Measurements from ENCODE around the gene UAP1L1.
"Not testable (repeated sequence)": the region's sequence is repeated elsewhere in the genome, so short reads cannot be mapped to it uniquely, and the experiment has no call there.

Gene UAP1L1

GRCh38 chr9:137031904-137032640 lies 45.2 kb upstream of the UAP1L1 start, which contains the start of gene FUT7:
Gene FUT7, minus strand, starts transcription at chr9:137032088. Its CDS starts 97 bp downstream, at chr9:137031991.
- TF ChIP-seq, protein P1, sequence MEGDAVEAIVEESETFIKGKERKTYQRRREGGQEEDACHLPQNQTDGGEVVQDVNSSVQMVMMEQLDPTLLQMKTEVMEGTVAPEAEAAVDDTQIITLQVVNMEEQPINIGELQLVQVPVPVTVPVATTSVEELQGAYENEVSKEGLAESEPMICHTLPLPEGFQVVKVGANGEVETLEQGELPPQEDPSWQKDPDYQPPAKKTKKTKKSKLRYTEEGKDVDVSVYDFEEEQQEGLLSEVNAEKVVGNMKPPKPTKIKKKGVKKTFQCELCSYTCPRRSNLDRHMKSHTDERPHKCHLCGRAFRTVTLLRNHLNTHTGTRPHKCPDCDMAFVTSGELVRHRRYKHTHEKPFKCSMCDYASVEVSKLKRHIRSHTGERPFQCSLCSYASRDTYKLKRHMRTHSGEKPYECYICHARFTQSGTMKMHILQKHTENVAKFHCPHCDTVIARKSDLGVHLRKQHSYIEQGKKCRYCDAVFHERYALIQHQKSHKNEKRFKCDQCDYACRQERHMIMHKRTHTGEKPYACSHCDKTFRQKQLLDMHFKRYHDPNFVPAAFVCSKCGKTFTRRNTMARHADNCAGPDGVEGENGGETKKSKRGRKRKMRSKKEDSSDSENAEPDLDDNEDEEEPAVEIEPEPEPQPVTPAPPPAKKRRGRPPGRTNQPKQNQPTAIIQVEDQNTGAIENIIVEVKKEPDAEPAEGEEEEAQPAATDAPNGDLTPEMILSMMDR (IDR thresholded peaks at IDR 0.05; ENCODE audit: low read depth, low read length) = no peak
- DNase-seq (ENCODE audit: extremely low read depth, low read depth) = no peak

GRCh38 chr9:137032858-137033257 lies 44.5 kb upstream of the UAP1L1 start:
- DNase-seq (ENCODE audit: extremely low read depth, low read depth) = no peak
- TF ChIP-seq, protein P1 (IDR thresholded peaks at IDR 0.05; ENCODE audit: low read depth, low read length) = no peak

DNA sequence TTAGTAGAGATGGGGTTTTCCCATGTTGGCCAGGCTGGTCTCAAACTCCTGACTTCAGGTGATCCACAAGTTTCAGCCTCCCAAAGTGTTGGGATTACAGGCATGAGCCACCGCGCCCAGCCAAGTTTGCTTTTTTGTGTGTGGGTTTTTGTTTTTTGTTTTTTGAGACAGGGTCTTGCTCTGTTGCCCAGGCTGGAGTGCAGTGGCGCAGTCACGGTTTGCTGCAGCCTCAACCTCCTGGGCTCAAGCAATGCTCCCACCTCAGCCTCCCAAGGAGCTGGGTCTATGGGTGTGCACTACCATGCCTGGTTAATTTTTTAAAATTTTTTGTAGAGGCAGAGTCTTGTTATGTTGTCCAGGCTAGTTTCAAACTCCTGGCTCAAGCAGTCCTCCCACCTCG lies 43.8 kb upstream of the UAP1L1 start:
- not testable (repeated sequence) for DNase-seq (ENCODE audit: extremely low read depth, low read depth)

GRCh38 chr9:137034039-137034708 lies 43.1 kb upstream of the UAP1L1 start:
- DNase-seq (ENCODE audit: extremely low read depth, low read depth) = no peak
- TF ChIP-seq, protein P1 (IDR thresholded peaks at IDR 0.05; ENCODE audit: low read depth, low read length) = no peak

DNA sequence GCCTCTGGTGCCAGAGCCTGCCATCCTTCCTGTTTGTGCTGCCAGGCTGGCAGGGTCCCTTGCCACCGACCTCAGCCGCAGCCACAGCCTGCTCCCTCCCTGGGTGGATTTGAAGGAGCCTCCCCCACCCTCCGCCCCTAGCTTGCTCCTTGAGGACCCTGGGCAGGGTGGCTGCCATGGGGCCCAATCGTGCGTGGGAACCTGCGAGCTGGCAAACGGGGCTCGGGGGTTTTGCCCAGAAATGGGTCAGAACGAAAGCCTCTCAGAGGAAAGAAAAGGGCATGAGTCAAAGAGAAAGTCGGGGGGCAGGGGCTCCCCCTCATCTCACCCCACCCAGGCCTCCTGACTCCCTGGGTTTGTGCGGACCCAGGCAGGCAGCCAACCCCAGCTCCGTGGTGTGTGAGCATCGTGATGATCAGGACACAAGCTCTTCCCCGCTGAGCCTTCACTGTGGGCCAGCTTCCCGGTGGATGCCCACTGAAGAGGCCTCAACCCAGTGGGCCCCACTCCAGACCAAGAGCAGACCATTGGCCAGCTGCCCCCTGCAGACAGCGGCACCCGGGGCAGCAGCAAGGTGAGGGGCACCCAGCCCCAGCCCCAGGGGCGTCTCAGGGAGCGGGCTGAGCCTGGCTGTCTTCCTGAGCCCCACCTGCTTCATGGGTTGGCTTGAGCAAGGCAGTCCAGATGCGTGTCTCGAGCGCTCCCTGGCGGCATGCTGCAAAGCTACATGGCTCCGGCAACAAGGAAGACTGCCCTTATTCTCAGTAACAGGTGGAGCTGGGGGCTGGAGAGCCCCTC lies 42.4 kb upstream of the UAP1L1 start:
- DNase-seq (ENCODE audit: extremely low read depth, low read depth) = peak; percentile 54
- TF ChIP-seq, protein P1 (IDR thresholded peaks at IDR 0.05; ENCODE audit: low read depth, low read length) = peak; percentile 91

DNA sequence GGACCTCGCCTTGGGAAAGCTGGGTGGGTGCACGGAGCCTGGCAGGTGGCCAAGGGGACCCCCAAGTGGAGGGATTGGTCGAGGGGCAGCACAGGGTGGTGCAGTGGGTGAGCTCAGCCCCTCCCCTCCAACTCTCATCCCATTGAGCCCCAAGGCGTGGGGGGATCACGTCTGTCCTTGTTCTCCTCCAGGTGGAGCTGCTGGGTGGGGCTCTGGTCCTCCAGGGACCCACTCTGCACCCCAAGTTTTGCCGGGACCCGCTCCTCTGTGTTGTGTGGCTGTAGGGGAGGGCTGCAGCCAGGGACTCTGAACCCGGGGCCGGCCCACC lies 41.8 kb upstream of the UAP1L1 start:
- DNase-seq (ENCODE audit: extremely low read depth, low read depth) = no peak
- TF ChIP-seq, protein P1 (IDR thresholded peaks at IDR 0.05; ENCODE audit: low read depth, low read length) = no peak

- DNase-seq (ENCODE audit: extremely low read depth, low read depth) = no peak
- TF ChIP-seq, protein P1 (IDR thresholded peaks at IDR 0.05; ENCODE audit: low read depth, low read length) = no peak
Measured at GRCh38 chr9:137035937-137036336, 41.4 kb upstream of the UAP1L1 start.
